ENCODE data around the gene CD28. TPM values are rescaled to one million over a fixed set of nuclear protein-coding genes. Genes with fewer than 3 reads are reported as not detected.
A peak's percentile ranks its signal among the peaks of the same experiment; 100 is the strongest.

The CD28 gene
- total and polyA plus RNA-seq, 7 experiments from 2014 or later: 52.2 to 224 (median 113) TPM

DNA sequence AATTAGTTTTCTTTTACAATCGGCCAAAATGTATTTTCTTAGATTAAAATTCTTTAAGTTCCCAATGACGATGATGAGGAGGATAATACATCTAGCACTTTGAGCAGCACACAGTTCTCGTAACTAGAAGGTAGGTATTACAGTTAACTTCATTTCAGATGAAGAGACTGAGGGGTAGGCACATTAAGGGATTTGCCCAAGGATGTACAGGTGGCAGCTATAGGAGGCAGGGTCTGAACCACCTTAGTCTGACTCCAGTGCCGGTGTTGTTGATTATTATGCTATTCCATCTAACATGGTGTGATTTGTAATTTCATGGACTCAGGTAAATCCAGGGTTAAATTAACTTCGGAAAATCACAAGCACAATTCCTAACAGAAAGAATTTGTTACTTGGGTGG is 1.1 kb downstream of the CD28 start:
- H3K27ac ChIP-seq (ENCODE audit: low read depth, low read length): peak overlapping the region; percentile 95
- H3K36me3 ChIP-seq (ENCODE audit: control insufficient read depth in 2 of 3, insufficient read depth in 3 of 3, low read length in 3 of 3): no peaks in the 10 kb centered on the region
- intact Hi-C loops (cut with micrococcal nuclease): loop anchor here (2.0 to 5.0 kb wide), 4 partner anchors 110 to 230 kb away; partner anchors contain the start of genes CTLA4 (in 1 of the 2), ICOS (in 1 of the 2) and RAPH1 (in 1 of the 2)
- ATAC-seq (no peak), DNase-seq (peak in 2 of 9 donors; percentile 30 to 39)
- H3K4me3 ChIP-seq (ENCODE audit: low read length): peak overlapping the region; percentile 70
- Mint-ChIP-seq H3K9me3 (peaks cover 0 to 16% (median 0%) of the 10 kb centered on the region in 11 donors), H3K27me3 (no peaks in the 10 kb centered on the region), H3K4me1 (peaks cover 16 to 57% (median 50%) of the 10 kb centered on the region in 7 donors), H3K36me3 (peaks cover 3 to 45% (median 28%) of the 10 kb centered on the region in 5 donors), H3K4me3 (peak overlapping the region; percentile 82 to 97 (median 94)), H3K27ac (peak overlapping the region; percentile 92 to 99 (median 97))
- ChIA-PET CTCF (interaction anchor here (1.2 to 2.5 kb wide), 6 partner anchors 10 to 174 kb away, joined by 3 to 16 read pairs (median 6); no protein-coding TSS in a partner anchor), POLR2A (interaction anchor here (0.6 to 9.7 kb wide), 16 partner anchors 10 to 232 kb away, joined by 3 to 243 read pairs (median 6); partner anchors contain the start of gene ICOS)
- H3K27me3 ChIP-seq (ENCODE audit: control insufficient read depth in 2 of 2, insufficient read depth in 2 of 2, low read length in 2 of 2): no peaks in the 10 kb centered on the region
- peaks cover 39 to 50% of the 10 kb centered on the region in 2 donors for H3K4me1 ChIP-seq (ENCODE audit: control insufficient read depth in 2 of 2, insufficient read depth in 2 of 2, low read length in 2 of 2)
- no peaks in the 10 kb centered on the region for H3K9me3 ChIP-seq (ENCODE audit: control insufficient read depth in 2 of 3, low read length in 3 of 3)

DNA sequence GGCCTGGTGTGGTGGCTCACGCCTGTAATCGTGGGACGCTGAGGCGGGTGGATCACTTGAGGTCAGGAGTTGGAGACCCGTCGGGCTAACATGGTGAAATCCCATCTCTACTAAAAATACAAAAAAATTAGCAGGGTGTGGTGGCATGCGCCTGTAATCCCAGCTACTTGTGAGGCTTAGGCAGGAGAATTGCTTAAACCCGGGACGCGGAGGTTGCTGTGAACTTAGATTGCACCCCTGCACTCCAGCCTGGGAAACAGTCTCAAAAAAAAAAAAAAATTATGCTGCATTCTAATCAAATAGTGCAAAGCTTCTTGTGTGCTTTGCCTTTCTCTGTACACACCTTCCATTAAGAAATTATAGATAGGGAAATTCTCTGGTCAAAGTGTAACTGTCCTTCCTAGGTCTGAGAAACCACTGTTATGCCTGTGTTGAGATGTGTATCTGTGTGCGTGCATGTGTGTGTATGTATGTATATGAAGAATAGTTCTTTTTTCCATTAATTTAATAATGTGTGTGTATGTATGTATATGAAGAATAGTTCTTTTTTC is 2.5 kb downstream of the CD28 start:
- Mint-ChIP-seq H3K4me3 (peak overlapping the region; percentile 82 to 97 (median 93)), H3K27ac (peak overlapping the region; percentile 92 to 99 (median 97)), H3K4me1 (peaks cover 29 to 67% (median 62%) of the 10 kb centered on the region in 7 donors), H3K27me3 (no peaks in the 10 kb centered on the region), H3K36me3 (peaks cover 3 to 53% (median 33%) of the 10 kb centered on the region in 5 donors), H3K9me3 (peaks cover 0 to 2% (median 0%) of the 10 kb centered on the region in 11 donors)
- DNase-seq (no peak), ATAC-seq (no peak)
- H3K27me3 ChIP-seq (ENCODE audit: control insufficient read depth in 2 of 2, insufficient read depth in 2 of 2, low read length in 2 of 2): no peaks in the 10 kb centered on the region
- CTCF ChIA-PET: interaction anchor here (0.6 to 1.4 kb wide), 4 partner anchors 24 to 39 kb away, joined by 3 read pairs; no protein-coding TSS in a partner anchor
- H3K4me1 ChIP-seq (ENCODE audit: control insufficient read depth in 2 of 2, insufficient read depth in 2 of 2, low read length in 2 of 2): peaks cover 52 to 60% of the 10 kb centered on the region in 2 donors
- H3K36me3 ChIP-seq (ENCODE audit: control insufficient read depth in 2 of 3, insufficient read depth in 3 of 3, low read length in 3 of 3): no peaks in the 10 kb centered on the region
- H3K27ac ChIP-seq (ENCODE audit: low read depth, low read length): peak overlapping the region; percentile 95
- H3K4me3 ChIP-seq (ENCODE audit: low read length): peak overlapping the region; percentile 70
- H3K9me3 ChIP-seq (ENCODE audit: control insufficient read depth in 2 of 3, low read length in 3 of 3): no peaks in the 10 kb centered on the region
- intact Hi-C loops (cut with micrococcal nuclease): loop anchor here (1.0 to 5.0 kb wide), 6 partner anchors 21 to 228 kb away; partner anchors contain the start of genes CTLA4 (in 1 of the 2), ICOS (in 1 of the 2) and RAPH1 (in 1 of the 2)
- POLR2A ChIA-PET: interaction anchor here (0.7 to 9.7 kb wide), 9 partner anchors 9 to 53 kb away, joined by 3 to 243 read pairs (median 5); no protein-coding TSS in a partner anchor

DNA sequence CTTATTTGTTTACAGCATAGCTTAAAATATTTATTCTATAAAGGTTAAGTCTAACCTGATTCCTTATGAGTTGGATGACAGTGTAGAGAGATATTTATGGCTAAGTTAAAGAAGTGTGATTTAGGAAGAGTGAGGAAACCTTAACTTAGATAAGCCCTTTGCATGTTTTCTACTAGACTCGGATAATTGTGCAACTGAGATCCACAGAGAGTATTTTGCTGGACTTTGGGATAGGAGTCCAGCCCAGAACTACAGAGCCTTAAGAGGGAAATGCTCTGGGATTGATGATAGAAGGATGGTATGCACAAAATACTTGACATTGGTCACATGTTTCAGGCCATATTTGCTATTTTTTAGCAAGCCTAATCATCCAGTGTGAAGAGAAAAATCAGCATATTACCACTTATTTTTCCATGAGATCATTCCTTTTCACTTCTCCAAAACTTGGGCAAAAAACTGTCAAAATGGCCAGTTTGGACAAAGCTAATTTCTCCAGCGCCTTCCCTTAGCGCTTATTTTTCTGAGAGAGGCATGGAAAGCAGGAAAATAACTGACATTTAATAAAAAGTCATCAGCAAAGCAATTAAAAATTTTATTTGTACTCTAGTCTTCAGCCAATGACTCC is 3.1 kb downstream of the CD28 start:
- POLR2A ChIA-PET: interaction anchor here (0.7 to 9.7 kb wide), 8 partner anchors 8 to 40 kb away, joined by 4 to 243 read pairs (median 6); no protein-coding TSS in a partner anchor
- no peak for ATAC-seq
- intact Hi-C loops (cut with micrococcal nuclease): loop anchor here (1.0 to 5.0 kb wide), 7 partner anchors 9 to 228 kb away; partner anchors contain the start of genes CTLA4 (in 1 of the 2), ICOS (in 1 of the 2) and RAPH1 (in 1 of the 2)
- no peaks in the 10 kb centered on the region for H3K9me3 Mint-ChIP-seq
- peaks cover 3 to 58% (median 33%) of the 10 kb centered on the region in 5 donors for H3K36me3 Mint-ChIP-seq
- Histone ChIP-seq H3K4me3 (ENCODE audit: low read length) (peak overlapping the region; percentile 70), H3K4me1 (ENCODE audit: control insufficient read depth in 2 of 2, insufficient read depth in 2 of 2, low read length in 2 of 2) (peaks cover 52 to 58% of the 10 kb centered on the region in 2 donors), H3K27ac (ENCODE audit: low read depth, low read length) (peak overlapping the region; percentile 95), H3K36me3 (ENCODE audit: control insufficient read depth in 2 of 3, insufficient read depth in 3 of 3, low read length in 3 of 3) (no peaks in the 10 kb centered on the region), H3K27me3 (ENCODE audit: control insufficient read depth in 2 of 2, insufficient read depth in 2 of 2, low read length in 2 of 2) (no peaks in the 10 kb centered on the region), H3K9me3 (ENCODE audit: control insufficient read depth in 2 of 3, low read length in 3 of 3) (no peaks in the 10 kb centered on the region)
- CTCF ChIA-PET: interaction anchor here (0.5 to 1.4 kb wide), 3 partner anchors 12 to 29 kb away, joined by 3 to 4 read pairs (median 3); no protein-coding TSS in a partner anchor
- no peaks in the 10 kb centered on the region for H3K27me3 Mint-ChIP-seq
- DNase-seq: no peak
- peaks cover 27 to 67% (median 62%) of the 10 kb centered on the region in 7 donors for H3K4me1 Mint-ChIP-seq
- peak overlapping the region; percentile 82 to 97 (median 93) for H3K4me3 Mint-ChIP-seq
- peak overlapping the region; percentile 92 to 99 (median 97) for H3K27ac Mint-ChIP-seq

DNA sequence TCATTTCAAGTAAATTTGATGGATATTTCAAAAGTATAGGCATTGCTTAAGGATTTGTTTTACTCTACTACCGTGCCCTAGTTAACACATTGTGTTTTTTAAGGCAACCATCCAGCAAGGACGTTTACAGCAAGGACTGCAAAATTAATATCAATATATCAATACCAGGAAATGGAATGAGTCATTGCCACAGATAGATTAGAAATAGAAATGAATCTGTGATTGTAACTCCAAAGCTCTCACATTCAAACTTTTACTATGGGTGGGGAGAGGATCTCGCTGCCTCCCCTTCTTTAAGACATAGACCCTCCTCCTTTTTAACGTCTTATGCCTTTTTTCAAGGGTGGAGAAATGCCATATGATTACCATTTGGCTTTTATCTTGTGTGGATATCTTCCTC is 3.8 kb downstream of the CD28 start:
- H3K27ac ChIP-seq (ENCODE audit: low read depth, low read length): peak overlapping the region; percentile 95
- no peaks in the 10 kb centered on the region for H3K9me3 ChIP-seq (ENCODE audit: control insufficient read depth in 2 of 3, low read length in 3 of 3)
- ChIA-PET CTCF (interaction anchor here (0.5 to 1.1 kb wide), 3 partner anchors 12 to 104 kb away, joined by 3 to 4 read pairs (median 3); no protein-coding TSS in a partner anchor), POLR2A (interaction anchor here (1.3 to 9.7 kb wide), 8 partner anchors 8 to 30 kb away, joined by 3 to 243 read pairs (median 4); no protein-coding TSS in a partner anchor)
- peak overlapping the region; percentile 70 for H3K4me3 ChIP-seq (ENCODE audit: low read length)
- DNase-seq: no peak
- Mint-ChIP-seq H3K36me3 (peaks cover 3 to 61% (median 33%) of the 10 kb centered on the region in 5 donors), H3K27ac (peak overlapping the region; percentile 92 to 99 (median 97)), H3K9me3 (no peaks in the 10 kb centered on the region), H3K4me1 (peaks cover 30 to 66% (median 61%) of the 10 kb centered on the region in 7 donors), H3K27me3 (no peaks in the 10 kb centered on the region), H3K4me3 (peak overlapping the region; percentile 82 to 97 (median 93))
- intact Hi-C loops (cut with micrococcal nuclease): loop anchor here in 1 of 2 donors (1.0 kb wide), 1 partner anchor 8 kb away; no protein-coding TSS in a partner anchor
- ATAC-seq: no peak
- H3K4me1 ChIP-seq (ENCODE audit: control insufficient read depth in 2 of 2, insufficient read depth in 2 of 2, low read length in 2 of 2): peaks cover 51 to 52% of the 10 kb centered on the region in 2 donors
- H3K36me3 ChIP-seq (ENCODE audit: control insufficient read depth in 2 of 3, insufficient read depth in 3 of 3, low read length in 3 of 3): no peaks in the 10 kb centered on the region
- H3K27me3 ChIP-seq (ENCODE audit: control insufficient read depth in 2 of 2, insufficient read depth in 2 of 2, low read length in 2 of 2): no peaks in the 10 kb centered on the region

DNA sequence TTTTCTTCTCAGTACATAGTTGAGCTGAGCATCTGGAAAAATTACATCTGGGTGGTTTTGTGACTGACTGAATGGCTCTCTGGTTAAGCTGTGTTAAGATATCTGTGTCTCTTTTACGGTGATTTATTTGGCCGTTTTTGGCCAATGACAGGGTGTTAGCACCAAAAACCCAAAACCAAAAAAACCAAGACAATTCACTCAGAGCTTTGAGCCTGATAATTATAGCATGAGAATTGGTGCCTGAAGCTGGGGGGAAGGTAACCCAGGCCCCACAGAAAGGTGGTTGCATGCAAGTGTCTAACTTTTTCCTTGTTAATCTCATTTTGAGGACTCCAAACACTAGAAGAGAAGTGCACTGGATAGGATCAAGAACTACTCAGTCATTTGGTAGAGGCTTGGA is 4.5 kb downstream of the CD28 start:
- no peak for ATAC-seq
- H3K27ac ChIP-seq (ENCODE audit: low read depth, low read length): peak overlapping the region; percentile 95
- peaks cover 0 to 4% (median 0%) of the 10 kb centered on the region in 3 experiments for H3K36me3 ChIP-seq (ENCODE audit: control insufficient read depth in 2 of 3, insufficient read depth in 3 of 3, low read length in 3 of 3)
- Mint-ChIP-seq H3K9me3 (peaks cover 0 to 3% (median 0%) of the 10 kb centered on the region in 11 donors), H3K27ac (peak overlapping the region; percentile 92 to 99 (median 97)), H3K36me3 (peaks cover 9 to 69% (median 38%) of the 10 kb centered on the region in 5 donors), H3K4me3 (peak overlapping the region; percentile 82 to 97 (median 93)), H3K4me1 (peaks cover 33 to 66% (median 61%) of the 10 kb centered on the region in 7 donors), H3K27me3 (no peaks in the 10 kb centered on the region)
- POLR2A ChIA-PET: interaction anchor here (1.0 to 9.7 kb wide), 8 partner anchors 7 to 104 kb away, joined by 3 to 243 read pairs (median 4); no protein-coding TSS in a partner anchor
- no peaks in the 10 kb centered on the region for H3K27me3 ChIP-seq (ENCODE audit: control insufficient read depth in 2 of 2, insufficient read depth in 2 of 2, low read length in 2 of 2)
- H3K4me3 ChIP-seq (ENCODE audit: low read length): peak overlapping the region; percentile 70
- CTCF ChIA-PET: interaction anchor here (1.0 to 1.6 kb wide), 2 partner anchors 30 to 104 kb away, joined by 3 to 4 read pairs; no protein-coding TSS in a partner anchor
- intact Hi-C loops (cut with micrococcal nuclease): loop anchor here in 1 of 2 donors (1.0 kb wide), 1 partner anchor 7 kb away; no protein-coding TSS in a partner anchor
- H3K9me3 ChIP-seq (ENCODE audit: control insufficient read depth in 2 of 3, low read length in 3 of 3): no peaks in the 10 kb centered on the region
- no peak for DNase-seq
- peaks cover 52 to 56% of the 10 kb centered on the region in 2 donors for H3K4me1 ChIP-seq (ENCODE audit: control insufficient read depth in 2 of 2, insufficient read depth in 2 of 2, low read length in 2 of 2)

Data from naive thymus-derived CD4-positive, alpha-beta T cell (primary cell).